Lower leg skin (tissue), 4 donors: ENCODE results near the gene LCLAT1. TPM values are rescaled to one million over a fixed set of nuclear protein-coding genes. Genes with fewer than 3 reads are reported as not detected.

Experiments used
- DNase-seq, 2 donors: peaks; one replicate each; pipeline ENCODE4 v3.0.0-alpha.2; 2019; ENCODE audit warnings: low spot score in 2 of 2
- H3K4me3 ChIP-seq: fragments of 200-600 bp; sonication (generic); 2 replicates; pipeline ENCODE4 v1.5.1; 2017; ENCODE audit warnings: mild to moderate bottlenecking, low read depth; ENCODE audit not compliant: poor library complexity, severe bottlenecking
- POLR2A ChIP-seq, 2 donors: fragments of 450-650 bp; IDR thresholded peaks; one replicate each; pipeline ENCODE4 v1.6.1; 2016 to 2017; ENCODE audit warnings: antibody characterized with exemption in 2 of 2, mild to moderate bottlenecking in 1 of 2, moderate library complexity in 1 of 2
- WGBS, 2 donors: methylation state at CpG; one replicate each; pipeline ENCODE4 v1.1.5; 2018; 5-methylcytosine and 5-hydroxymethylcytosine counted together
- intact Hi-C: fragments of 100-400 bp; cut with DNase I; formaldehyde crosslinking; loops from one replicate; pipeline ENCODE4 v1.15.0; 2023; ENCODE audit warnings: low total_unique reads
- total RNA-seq, 4 donors: library from RNA; depleted of rRNA; stranded (reverse); fragments of >200 nt; gene quantifications; one replicate each; pipeline ENCODE4 v1.1.0, GENCODE V29; 2016
- TF ChIP-seq, protein P1 (sequence below), 3 donors: fragments of 450-650 bp; IDR thresholded peaks; one replicate each; pipeline ENCODE4 v1.5.1; 2016; ENCODE audit warnings: antibody characterized with exemption in 3 of 3, mild to moderate bottlenecking in 3 of 3, moderate library complexity in 2 of 3

LCLAT1 gene
- total RNA-seq, 4 donors from 2014 or later = 5.2 to 19.1 (median 12.0) TPM

GRCh38 chr2:30647752-30648457 is 200.9 kb downstream of the LCLAT1 start:
- WGBS, 2 donors = 87 to 89% methylated on average over 11 of the region's 11 CpGs
- no peak for DNase-seq
- intact Hi-C loops = no loop called here
- no peak for TF ChIP-seq POLR2A (IDR thresholded peaks at IDR 0.05)
- TF ChIP-seq, protein P1, sequence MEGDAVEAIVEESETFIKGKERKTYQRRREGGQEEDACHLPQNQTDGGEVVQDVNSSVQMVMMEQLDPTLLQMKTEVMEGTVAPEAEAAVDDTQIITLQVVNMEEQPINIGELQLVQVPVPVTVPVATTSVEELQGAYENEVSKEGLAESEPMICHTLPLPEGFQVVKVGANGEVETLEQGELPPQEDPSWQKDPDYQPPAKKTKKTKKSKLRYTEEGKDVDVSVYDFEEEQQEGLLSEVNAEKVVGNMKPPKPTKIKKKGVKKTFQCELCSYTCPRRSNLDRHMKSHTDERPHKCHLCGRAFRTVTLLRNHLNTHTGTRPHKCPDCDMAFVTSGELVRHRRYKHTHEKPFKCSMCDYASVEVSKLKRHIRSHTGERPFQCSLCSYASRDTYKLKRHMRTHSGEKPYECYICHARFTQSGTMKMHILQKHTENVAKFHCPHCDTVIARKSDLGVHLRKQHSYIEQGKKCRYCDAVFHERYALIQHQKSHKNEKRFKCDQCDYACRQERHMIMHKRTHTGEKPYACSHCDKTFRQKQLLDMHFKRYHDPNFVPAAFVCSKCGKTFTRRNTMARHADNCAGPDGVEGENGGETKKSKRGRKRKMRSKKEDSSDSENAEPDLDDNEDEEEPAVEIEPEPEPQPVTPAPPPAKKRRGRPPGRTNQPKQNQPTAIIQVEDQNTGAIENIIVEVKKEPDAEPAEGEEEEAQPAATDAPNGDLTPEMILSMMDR (IDR thresholded peaks at IDR 0.05) = no peak
- H3K4me3 ChIP-seq = no peak overlapping the region

GRCh38 chr2:30649278-30649677 is 202.2 kb downstream of the LCLAT1 start:
- WGBS, 2 donors = 51 to 79% methylated on average over 2 to 3 of the region's 4 CpGs
- no peak for DNase-seq
- H3K4me3 ChIP-seq = no peak overlapping the region
- intact Hi-C loops = no loop called here
- no peak for TF ChIP-seq POLR2A (IDR thresholded peaks at IDR 0.05)
- TF ChIP-seq, protein P1 (IDR thresholded peaks at IDR 0.05) = no peak

DNA sequence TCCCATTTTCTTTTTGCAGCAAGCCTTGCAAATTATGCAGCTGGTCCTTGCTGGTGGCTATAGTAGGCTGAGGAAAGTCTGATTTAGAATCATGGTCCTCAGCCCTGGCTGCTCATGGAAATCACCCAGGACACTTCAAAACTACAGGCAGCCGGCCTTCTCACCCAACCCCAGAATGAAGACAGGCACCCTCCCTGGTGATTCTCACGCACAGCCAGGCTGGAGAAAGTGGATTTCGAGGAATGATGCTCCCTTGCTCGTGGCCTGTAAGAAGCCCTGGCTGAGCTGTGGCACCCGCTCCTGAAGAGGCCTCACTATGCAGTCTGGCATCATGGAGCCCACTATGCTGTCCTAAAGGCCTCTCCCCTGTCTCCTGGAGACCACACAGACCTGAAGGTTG is 202.8 kb downstream of the LCLAT1 start:
- TF ChIP-seq POLR2A (IDR thresholded peaks at IDR 0.05) = no peak
- TF ChIP-seq, protein P1 (IDR thresholded peaks at IDR 0.05) = no peak
- 79 to 88% methylated on average over 5 of the region's 5 CpGs for WGBS, 2 donors
- no peak overlapping the region for H3K4me3 ChIP-seq
- DNase-seq = no peak
- intact Hi-C loops = no loop called here

- WGBS, 2 donors = 88 to 89% methylated on average over 8 of the region's 8 CpGs
- intact Hi-C loops = no loop called here
- no peak for DNase-seq
- TF ChIP-seq POLR2A (IDR thresholded peaks at IDR 0.05) = no peak
- TF ChIP-seq, protein P1 (IDR thresholded peaks at IDR 0.05) = no peak
- H3K4me3 ChIP-seq = no peak overlapping the region
These were observed 205.3 kb downstream of the LCLAT1 start for GRCh38 chr2:30652271-30652915.

DNA sequence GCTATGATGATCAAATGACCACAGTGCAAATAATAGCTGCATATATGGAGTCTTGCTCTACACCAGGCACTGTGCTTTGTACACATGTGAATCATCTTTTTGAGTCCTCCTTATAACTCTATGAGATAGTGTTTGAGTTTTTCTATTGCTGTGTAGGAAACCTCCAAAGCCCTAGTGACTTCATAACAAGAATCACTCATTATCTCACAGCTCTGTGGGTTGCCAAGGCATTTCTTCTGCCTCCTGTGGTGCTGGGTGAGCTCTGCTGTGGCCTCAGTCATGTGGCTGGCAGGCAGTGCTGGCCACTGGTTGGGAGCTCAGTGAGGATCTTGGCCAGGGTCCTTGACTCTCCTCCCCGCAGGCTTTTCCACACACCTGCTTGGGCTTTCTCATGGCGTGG is 206.8 kb downstream of the LCLAT1 start:
- intact Hi-C loops = no loop called here
- WGBS, 2 donors = 70 to 71% methylated on average over 2 of the region's 2 CpGs
- DNase-seq = no peak

More for the DNA sequence above, 206.8 kb downstream of the LCLAT1 start:
- TF ChIP-seq POLR2A (IDR thresholded peaks at IDR 0.05) = no peak
- TF ChIP-seq, protein P1 (IDR thresholded peaks at IDR 0.05) = no peak
- no peak overlapping the region for H3K4me3 ChIP-seq
